HCT116 (cell line): ENCODE data around the gene PHACTR1. TPM values are rescaled to one million over a fixed set of nuclear protein-coding genes. Genes with fewer than 3 reads are reported as not detected.

Experiments used
- ATAC-seq: fragments of 200-7000 bp; cut with Tn5 transposase; 2 replicates; pipeline ENCODE4 v1.9.1; 2020; ENCODE audit warnings: mild to moderate bottlenecking, moderate library complexity
- BruUV-seq: library from RNA; stranded (reverse); fragments of 400-500 nt; replicated peaks from 2 replicates; lab custom pipeline; 2021; lab: Mats Ljungman, UMichigan
- CTCF ChIA-PET: fragments of 300-600 bp; sonication (Branson Sonifier 250); formaldehyde crosslinking; loops from one replicate; lab custom pipeline; 2021; ENCODE audit warnings: antibody characterized with exemption; lab: Charles Lee
- POLR2A ChIA-PET: fragments of 300-600, 350-600 bp; sonication (Branson Sonifier 250); formaldehyde crosslinking; loops from one replicate; lab custom pipeline; 2021; ENCODE audit warnings: antibody characterized with exemption; lab: Charles Lee
- RAD21 ChIA-PET, 2 experiments: fragments of 300-600 bp; sonication (Branson Sonifier 250); formaldehyde crosslinking; loops; one replicate each; lab custom pipeline; 2023; ENCODE audit warnings: low total read pairs in 2 of 2; ENCODE audit not compliant: uncharacterized antibody in 2 of 2, unreplicated experiment in 2 of 2, low non-redundant PET in 1 of 2; lab: Charles Lee
- DNase-seq: peaks from one replicate; pipeline ENCODE4 v3.0.0-alpha.2; 2010; ENCODE audit warnings: low read depth, low spot score
- H2AFZ ChIP-seq: fragments of 200-600 bp; shearing (Covaris generic), sonication (generic); 2 replicates; pipeline ENCODE4 v1.6.1; 2017; ENCODE audit warnings: low read depth, mixed run types, mixed read lengths, antibody characterized with exemption, low read length; ENCODE audit not compliant: poor library complexity, severe bottlenecking
- H3K27ac ChIP-seq: 2 replicates; pipeline ENCODE4 v1.5.1; 2012; ENCODE audit warnings: low read depth, low read length
- H3K27me3 ChIP-seq: fragments of 200-600 bp; sonication (generic); 2 replicates; pipeline ENCODE4 v1.6.1; 2016; ENCODE audit warnings: mixed run types, low read length, mixed read lengths; ENCODE audit not compliant: insufficient read depth
- H3K36me3 ChIP-seq, 2 experiments: fragments of 200-500 bp in 1 of 2; fragments of 200-600 bp in 1 of 2; sonication (Bioruptor generic) in 1 of 2; sonication (generic) in 1 of 2; 2 replicates each; pipeline versions ENCODE4 v1.5.1 to v1.6.1; 2014 to 2016; ENCODE audit warnings: low read length in 2 of 2, inconsistent platforms in 1 of 2, mixed read lengths in 1 of 2, mixed run types in 1 of 2; ENCODE audit not compliant: insufficient read depth in 2 of 2, control insufficient read depth in 1 of 2
- H3K4me1 ChIP-seq, 2 experiments: fragments of 200-600 bp in 1 of 2; sonication (generic) in 1 of 2; 2 replicates each; pipeline versions ENCODE4 v1.5.1 to v1.6.1; 2012 to 2017; ENCODE audit warnings: low read length in 2 of 2, inconsistent platforms in 1 of 2, mild to moderate bottlenecking in 1 of 2, mixed read lengths in 1 of 2, mixed run types in 1 of 2, moderate library complexity in 1 of 2; ENCODE audit not compliant: insufficient read depth in 2 of 2, control insufficient read depth in 1 of 2
- H3K4me2 ChIP-seq: fragments of 200-600 bp; sonication (generic); 2 replicates; pipeline ENCODE4 v1.6.1; 2017; ENCODE audit warnings: mixed run types, low read length, mixed read lengths
- H3K4me3 ChIP-seq, 2 experiments: fragments of 200-600 bp in 1 of 2; sonication (generic) in 1 of 2; replicated peaks in 1 of 2; 2 replicates each; pipeline ENCODE4 v1.5.1; 2011 to 2016; ENCODE audit warnings: low read length in 2 of 2, control low read depth in 1 of 2, low read depth in 1 of 2, mild to moderate bottlenecking in 1 of 2, mixed read lengths in 1 of 2, mixed run types in 1 of 2
- H3K79me2 ChIP-seq: fragments of 200-600 bp; sonication (generic); 2 replicates; pipeline ENCODE4 v1.6.1; 2017; ENCODE audit warnings: mild to moderate bottlenecking, mixed run types, low read length, moderate library complexity, mixed read lengths; ENCODE audit not compliant: insufficient read depth
- H3K9ac ChIP-seq: fragments of 200-600 bp; sonication (generic); 2 replicates; pipeline ENCODE4 v1.6.1; 2016; ENCODE audit warnings: low read length, mixed read lengths
- H3K9me2 ChIP-seq: fragments of 200-600 bp; sonication (generic), shearing (Covaris generic); 2 replicates; pipeline ENCODE4 v1.6.1; 2017; ENCODE audit warnings: mixed run types, mild to moderate bottlenecking, moderate library complexity; ENCODE audit not compliant: insufficient read depth
- H3K9me3 ChIP-seq, 2 experiments: fragments of 200-500 bp in 1 of 2; fragments of 200-600 bp in 1 of 2; sonication (Bioruptor generic) in 1 of 2; sonication (generic) in 1 of 2; 2 replicates each; pipeline ENCODE4 v1.6.1; 2014 to 2017; ENCODE audit warnings: low read length in 2 of 2, mixed read lengths in 2 of 2, inconsistent platforms in 1 of 2, low read depth in 1 of 2, mild to moderate bottlenecking in 1 of 2, mixed run types in 1 of 2, moderate library complexity in 1 of 2; ENCODE audit not compliant: control insufficient read depth in 1 of 2, insufficient read depth in 1 of 2
- H4K20me1 ChIP-seq: fragments of 200-600 bp; sonication (generic), shearing (Covaris generic); 2 replicates; pipeline ENCODE4 v1.6.1; 2017; ENCODE audit warnings: mixed run types, mild to moderate bottlenecking, moderate library complexity; ENCODE audit not compliant: insufficient read depth
- JUND ChIP-seq: IDR thresholded peaks from 2 replicates; pipeline ENCODE4 v1.6.1; 2012
- POLR2AphosphoS5 ChIP-seq: IDR thresholded peaks from 2 replicates; pipeline ENCODE4 v1.6.1; 2011; ENCODE audit warnings: mild to moderate bottlenecking, low read depth, low read length, moderate library complexity
- SIN3A ChIP-seq: IDR thresholded peaks from 2 replicates; pipeline ENCODE4 v1.6.1; 2012; ENCODE audit warnings: low read depth
- SRF ChIP-seq: IDR thresholded peaks from 2 replicates; pipeline ENCODE4 v1.6.1; 2012; ENCODE audit warnings: low read depth
- ZNF274 ChIP-seq: fragments of 200-500 bp; sonication (Bioruptor generic); IDR thresholded peaks from 2 replicates; pipeline ENCODE4 v1.6.1; 2014; ENCODE audit warnings: mild to moderate bottlenecking, low read depth, low read length, inconsistent platforms
- intact Hi-C: fragments of 100-400 bp; cut with micrococcal nuclease; formaldehyde crosslinking; loops from 2 replicates; pipeline ENCODE4 v1.10.0; 2022
- total RNA-seq: library from RNA; stranded (reverse); gene quantifications from one replicate; pipeline ENCODE4 v1.2.1, GENCODE V29; 2021; ENCODE audit not compliant: unreplicated experiment
- TF ChIP-seq, protein P1 (sequence below): IDR thresholded peaks from 2 replicates; pipeline ENCODE4 v1.6.1; 2012; ENCODE audit warnings: low read depth
- TF ChIP-seq, protein P2 (sequence below): IDR thresholded peaks from 2 replicates; pipeline ENCODE4 v1.6.1; 2011; ENCODE audit warnings: mild to moderate bottlenecking, low read length, moderate library complexity; ENCODE audit not compliant: insufficient replicate concordance; ENCODE audit errors: extremely low read depth

The PHACTR1 gene
- total RNA-seq, 1 experiment from 2014 or later = 0.17 TPM

DNA sequence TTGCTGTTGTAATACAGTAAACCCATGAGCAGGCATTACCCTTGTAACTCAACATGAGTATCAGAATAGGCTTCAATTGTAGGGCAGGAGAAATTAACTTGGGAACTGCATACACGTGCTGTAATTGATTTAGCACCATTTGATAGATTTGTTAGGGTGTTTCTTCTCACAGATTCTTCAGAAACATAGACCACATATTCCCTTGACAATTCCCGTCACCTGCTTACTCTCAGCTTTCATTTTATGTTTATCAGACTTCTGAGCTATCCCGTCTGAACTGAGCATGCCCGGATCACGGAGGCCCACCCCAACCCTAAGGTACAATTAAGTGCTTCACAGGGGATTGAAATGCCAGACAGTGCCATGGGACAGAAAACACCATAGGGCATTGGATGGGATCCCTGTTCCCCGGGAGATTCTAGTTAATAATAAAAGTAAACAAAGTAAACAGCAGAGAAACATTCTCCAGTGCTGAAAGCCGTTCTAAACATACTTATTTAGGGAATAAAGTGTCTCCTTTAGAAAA is 179.7 kb downstream of the PHACTR1 start:
- TF ChIP-seq, protein P1, sequence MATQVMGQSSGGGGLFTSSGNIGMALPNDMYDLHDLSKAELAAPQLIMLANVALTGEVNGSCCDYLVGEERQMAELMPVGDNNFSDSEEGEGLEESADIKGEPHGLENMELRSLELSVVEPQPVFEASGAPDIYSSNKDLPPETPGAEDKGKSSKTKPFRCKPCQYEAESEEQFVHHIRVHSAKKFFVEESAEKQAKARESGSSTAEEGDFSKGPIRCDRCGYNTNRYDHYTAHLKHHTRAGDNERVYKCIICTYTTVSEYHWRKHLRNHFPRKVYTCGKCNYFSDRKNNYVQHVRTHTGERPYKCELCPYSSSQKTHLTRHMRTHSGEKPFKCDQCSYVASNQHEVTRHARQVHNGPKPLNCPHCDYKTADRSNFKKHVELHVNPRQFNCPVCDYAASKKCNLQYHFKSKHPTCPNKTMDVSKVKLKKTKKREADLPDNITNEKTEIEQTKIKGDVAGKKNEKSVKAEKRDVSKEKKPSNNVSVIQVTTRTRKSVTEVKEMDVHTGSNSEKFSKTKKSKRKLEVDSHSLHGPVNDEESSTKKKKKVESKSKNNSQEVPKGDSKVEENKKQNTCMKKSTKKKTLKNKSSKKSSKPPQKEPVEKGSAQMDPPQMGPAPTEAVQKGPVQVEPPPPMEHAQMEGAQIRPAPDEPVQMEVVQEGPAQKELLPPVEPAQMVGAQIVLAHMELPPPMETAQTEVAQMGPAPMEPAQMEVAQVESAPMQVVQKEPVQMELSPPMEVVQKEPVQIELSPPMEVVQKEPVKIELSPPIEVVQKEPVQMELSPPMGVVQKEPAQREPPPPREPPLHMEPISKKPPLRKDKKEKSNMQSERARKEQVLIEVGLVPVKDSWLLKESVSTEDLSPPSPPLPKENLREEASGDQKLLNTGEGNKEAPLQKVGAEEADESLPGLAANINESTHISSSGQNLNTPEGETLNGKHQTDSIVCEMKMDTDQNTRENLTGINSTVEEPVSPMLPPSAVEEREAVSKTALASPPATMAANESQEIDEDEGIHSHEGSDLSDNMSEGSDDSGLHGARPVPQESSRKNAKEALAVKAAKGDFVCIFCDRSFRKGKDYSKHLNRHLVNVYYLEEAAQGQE = no peak
- TF ChIP-seq ZNF274 (no peak), SRF (no peak), JUND (no peak), POLR2AphosphoS5 (no peak), SIN3A (no peak)
- TF ChIP-seq, protein P2, sequence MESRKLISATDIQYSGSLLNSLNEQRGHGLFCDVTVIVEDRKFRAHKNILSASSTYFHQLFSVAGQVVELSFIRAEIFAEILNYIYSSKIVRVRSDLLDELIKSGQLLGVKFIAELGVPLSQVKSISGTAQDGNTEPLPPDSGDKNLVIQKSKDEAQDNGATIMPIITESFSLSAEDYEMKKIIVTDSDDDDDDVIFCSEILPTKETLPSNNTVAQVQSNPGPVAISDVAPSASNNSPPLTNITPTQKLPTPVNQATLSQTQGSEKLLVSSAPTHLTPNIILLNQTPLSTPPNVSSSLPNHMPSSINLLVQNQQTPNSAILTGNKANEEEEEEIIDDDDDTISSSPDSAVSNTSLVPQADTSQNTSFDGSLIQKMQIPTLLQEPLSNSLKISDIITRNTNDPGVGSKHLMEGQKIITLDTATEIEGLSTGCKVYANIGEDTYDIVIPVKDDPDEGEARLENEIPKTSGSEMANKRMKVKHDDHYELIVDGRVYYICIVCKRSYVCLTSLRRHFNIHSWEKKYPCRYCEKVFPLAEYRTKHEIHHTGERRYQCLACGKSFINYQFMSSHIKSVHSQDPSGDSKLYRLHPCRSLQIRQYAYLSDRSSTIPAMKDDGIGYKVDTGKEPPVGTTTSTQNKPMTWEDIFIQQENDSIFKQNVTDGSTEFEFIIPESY = no peak
- no TSS peak for BruUV-seq
- intact Hi-C loops = no loop called here
- Histone ChIP-seq H2AFZ (no peak overlapping the region), H4K20me1 (no peaks in the 10 kb centered on the region), H3K4me1 (no peaks in the 10 kb centered on the region), H3K27ac (no peak overlapping the region), H3K9ac (no peak overlapping the region), H3K4me3 (no peak overlapping the region), H3K27me3 (peaks cover 20% of the 10 kb centered on the region; the same call in 1 of the 2 replicates), H3K36me3 (no peaks in the 10 kb centered on the region), H3K9me2 (no peaks in the 10 kb centered on the region), H3K4me2 (no peak overlapping the region), H3K79me2 (no peaks in the 10 kb centered on the region), H3K9me3 (no peaks in the 10 kb centered on the region; a peak in 1 of 4 replicates)
- ChIA-PET CTCF (no interaction called here), POLR2A (no interaction called here), RAD21 (no interaction called here)
- ATAC-seq (no peak), DNase-seq (no peak)
